ENCODE results near the gene PCYT2.
A peak's percentile ranks its signal among the peaks of the same experiment; 100 is the strongest.

The PCYT2 gene

DNA sequence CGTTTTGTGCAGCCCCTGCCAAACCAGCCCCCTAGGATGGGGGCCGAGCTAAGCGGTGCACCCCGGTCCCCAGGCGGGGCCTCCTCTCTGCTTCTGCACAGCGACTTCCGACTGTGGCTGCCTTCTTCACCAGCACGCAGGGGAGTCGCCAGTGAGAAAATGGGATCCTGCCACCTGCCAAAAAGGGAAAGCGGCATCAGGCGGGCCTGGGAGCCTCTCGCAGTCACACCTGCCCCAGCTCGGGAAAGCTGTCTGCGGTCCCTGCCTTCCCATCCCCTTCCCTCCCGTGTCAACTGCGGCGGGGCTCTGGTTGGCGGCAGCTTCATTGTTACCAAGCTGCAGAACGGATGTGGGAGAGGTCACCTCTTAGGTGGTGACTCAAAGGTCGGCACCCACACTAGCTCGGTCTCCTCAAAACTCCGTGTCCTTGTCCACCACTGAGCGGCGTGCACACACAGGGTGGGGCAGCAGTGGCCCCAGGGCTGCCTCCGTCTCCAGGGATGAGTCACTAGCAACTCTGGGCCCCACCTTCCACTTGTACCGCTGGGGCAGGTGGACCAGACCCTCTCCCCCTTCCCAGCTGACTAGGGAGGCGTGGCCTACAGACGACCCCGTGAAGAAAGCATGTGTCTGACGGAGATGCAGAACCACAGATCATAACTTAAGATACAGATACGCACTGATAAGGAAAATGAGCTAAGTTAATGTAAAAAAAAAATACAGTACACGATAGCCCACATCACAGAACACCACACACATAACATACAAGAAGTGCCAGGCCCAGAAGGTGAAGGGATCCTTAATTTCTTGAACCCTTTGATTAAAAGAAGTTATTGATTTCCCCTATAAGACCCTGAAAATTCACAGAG is 1.5 kb upstream of the PCYT2 start:
- no peak for DNase-seq (ENCODE audit: low read depth)

GRCh38 chr17:81911969-81912368 is 770 bp upstream of the PCYT2 start:
- DNase-seq (ENCODE audit: low read depth) = no peak

GRCh38 chr17:81910840-81911276 is 341 bp downstream of the PCYT2 start:
- DNase-seq (ENCODE audit: low read depth) = no peak

DNA sequence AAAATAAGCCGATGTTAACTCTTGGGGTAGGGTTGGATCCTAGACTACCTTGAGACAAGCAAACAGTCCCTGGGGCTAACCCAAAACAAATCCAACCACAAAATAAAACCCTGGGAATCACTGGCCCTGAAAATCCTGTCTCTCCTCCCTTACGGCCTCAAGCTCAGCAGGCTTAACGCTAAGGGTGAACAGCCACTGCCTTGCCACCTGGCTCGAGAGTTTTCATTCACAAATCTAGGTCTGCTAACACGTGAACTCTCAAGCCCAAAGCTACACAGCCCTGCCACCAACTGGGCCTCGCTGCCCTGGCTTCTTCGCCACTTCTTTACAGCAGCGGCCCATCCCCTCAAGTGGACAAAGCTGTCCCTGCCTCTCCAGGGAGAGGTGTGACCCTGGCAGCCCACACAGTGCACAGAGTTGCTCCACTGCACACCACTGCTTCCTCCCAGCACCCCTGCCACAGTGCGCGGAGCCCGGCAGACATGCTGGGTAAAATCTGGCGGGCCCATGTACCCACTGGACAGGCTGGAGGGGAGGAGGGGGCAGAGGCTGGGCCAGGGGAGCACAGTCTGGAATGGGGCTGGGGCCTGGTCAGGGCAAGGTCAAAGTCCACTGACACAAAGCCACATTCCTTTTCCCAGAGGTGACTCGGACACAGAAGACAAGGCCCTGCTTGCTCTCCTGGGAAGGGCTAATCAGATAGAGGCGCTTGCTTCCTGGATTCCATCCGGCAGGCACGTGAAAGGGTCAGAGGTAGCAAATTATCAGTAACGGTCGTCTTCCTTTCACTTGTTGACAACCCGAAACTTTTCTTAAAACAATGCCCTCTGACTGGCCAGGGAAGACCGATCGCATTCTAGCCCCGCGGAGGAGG is 996 bp downstream of the PCYT2 start:
- DNase-seq (ENCODE audit: low read depth) = peak; percentile 19

DNA sequence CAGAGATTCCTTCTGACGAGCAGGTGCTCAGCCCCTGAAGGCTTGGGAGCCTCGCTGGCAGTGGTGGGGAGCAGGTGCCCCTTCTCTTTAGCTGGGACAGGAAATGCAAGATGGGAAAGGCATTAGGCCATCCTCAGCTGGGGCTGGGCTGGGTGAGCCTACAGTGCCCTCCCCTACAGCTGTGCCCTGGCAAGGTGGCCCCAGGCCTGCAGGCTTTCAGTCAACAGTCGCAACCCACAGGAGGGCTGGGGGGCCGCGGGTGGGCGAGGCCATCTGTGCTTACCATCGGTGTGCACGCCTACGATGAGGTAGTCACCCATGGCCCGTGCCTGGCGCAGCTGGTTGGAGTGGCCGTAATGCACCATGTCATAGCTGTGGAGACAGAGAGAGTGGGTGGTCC is 2.0 kb downstream of the PCYT2 start:
- no peak for DNase-seq (ENCODE audit: low read depth)

DNA sequence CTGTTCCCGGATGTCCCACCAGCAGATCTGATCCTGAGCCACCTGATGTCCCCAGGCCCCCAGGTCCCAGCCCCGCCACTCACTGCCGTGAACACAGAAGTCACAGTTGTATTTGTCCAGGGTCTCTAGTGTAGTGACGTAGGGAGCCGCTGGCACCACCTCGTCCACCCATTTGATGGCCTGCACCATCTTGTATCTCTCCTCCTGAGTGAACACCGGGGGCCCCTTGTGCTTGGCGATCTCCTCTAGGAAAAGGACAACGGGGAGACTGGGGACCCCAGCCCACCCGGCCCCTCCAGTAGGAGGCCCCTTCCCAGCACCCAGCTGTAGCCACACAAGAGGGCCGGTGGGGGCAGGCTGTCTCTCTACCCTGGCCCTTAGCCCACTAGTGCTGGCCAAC is 2.4 kb downstream of the PCYT2 start:
- no peak for DNase-seq (ENCODE audit: low read depth)

DNA sequence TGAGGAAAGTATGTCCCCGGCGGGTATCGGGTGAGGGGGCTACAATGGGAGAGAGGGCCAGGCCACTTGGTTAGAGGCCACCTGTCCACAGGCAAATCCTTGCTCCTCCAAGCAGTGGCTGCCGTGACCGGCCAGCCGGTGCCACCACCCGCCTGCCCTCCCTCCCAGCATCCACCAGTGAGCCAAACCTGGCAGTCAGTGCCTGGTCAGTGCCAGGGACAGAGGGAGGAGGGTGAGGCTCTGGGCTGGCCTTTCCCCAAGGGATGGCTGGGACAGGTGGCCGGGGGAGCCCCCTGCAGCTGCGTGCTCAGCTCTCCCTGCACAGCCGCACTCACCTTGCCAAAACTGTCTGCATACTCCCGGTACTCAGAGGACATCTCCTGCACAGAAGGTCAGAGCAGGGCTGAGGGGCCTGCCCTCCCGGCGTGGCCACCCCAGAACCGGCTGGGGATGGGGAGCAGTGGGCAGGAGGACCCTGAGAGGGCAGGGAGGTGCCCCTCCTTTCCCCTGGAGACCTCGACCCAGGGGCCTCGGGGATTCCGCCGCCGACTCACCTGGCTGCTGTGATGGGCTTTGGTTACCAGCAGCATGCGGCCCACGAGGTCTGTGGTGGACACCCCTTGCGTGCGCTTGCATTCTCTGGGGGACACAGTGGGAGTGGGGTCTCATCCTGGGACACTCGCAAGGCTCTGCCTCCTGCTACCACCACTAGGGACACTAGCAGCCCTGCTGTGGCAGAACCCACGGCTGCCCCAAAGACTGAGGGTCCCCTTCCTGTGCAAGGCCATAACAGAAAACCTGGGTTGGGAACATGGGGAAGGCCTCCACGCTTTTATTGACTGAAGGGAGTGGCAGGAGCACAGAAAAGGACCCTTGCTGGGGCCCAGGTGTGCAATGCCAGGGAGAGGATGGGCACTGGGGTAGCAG is 3.7 kb downstream of the PCYT2 start:
- DNase-seq (ENCODE audit: low read depth) = no peak

DNA sequence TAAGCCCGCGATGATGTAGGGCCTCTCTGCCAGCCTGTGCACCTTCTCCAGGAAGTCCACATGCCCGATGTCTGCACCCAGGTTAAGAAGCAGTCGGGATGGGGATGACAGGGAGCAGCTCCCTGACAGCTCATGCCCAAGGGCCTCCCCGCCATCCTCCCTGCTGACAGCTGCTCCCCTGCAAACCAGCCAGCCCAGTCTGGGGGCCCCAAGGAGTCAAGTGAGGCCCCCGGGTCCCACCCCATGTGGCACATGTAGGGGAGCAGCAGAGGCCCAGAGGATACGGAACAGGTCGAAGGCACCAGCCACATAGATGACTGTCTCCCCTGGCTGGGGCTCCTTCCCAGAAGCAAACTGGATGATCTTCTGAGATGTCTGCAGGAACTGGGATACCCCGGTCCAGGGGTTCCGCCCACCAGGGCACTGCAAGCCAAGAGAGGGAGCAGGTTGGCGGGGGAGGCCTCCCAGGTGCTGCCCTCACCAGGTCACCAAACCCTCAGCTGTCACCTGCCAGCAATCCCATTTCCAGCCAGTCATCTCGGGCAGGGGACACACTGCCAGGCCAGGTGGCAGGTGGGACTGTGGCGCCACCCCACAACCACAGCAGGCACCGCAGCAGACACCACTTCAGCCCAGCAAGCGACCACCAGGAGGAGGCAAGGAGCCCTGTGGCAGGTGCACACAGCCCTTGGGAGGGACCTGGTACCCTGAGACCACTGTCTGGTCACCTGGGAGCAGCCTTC is 4.6 kb downstream of the PCYT2 start:
- no peak for DNase-seq (ENCODE audit: low read depth)

- no peak for DNase-seq (ENCODE audit: low read depth)
Observed at GRCh38 chr17:81905993-81906392, 5.2 kb downstream of the PCYT2 start.

DNA sequence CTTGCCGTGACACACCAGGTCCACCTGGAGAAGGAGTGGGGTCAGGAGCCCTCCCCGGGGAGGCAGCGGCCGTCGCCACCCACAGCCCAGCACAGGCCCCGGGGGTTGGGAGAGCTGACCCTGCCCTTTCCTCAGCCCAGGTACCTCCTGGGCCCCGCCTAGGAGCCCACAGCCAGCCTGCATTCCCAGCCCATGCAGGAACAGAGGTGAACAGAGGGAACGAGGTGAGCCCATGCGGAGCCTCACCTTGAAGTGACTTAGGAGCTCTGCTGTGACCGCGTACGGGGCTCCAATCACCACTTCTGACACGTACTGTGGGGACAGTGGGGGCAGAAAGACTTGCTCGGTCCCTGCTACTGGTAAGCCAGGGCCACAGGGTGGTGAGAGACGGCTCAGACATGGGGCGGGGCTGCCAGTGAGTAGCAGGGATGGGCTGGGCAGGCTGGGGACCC is 5.7 kb downstream of the PCYT2 start:
- no peak for DNase-seq (ENCODE audit: low read depth)

DNA sequence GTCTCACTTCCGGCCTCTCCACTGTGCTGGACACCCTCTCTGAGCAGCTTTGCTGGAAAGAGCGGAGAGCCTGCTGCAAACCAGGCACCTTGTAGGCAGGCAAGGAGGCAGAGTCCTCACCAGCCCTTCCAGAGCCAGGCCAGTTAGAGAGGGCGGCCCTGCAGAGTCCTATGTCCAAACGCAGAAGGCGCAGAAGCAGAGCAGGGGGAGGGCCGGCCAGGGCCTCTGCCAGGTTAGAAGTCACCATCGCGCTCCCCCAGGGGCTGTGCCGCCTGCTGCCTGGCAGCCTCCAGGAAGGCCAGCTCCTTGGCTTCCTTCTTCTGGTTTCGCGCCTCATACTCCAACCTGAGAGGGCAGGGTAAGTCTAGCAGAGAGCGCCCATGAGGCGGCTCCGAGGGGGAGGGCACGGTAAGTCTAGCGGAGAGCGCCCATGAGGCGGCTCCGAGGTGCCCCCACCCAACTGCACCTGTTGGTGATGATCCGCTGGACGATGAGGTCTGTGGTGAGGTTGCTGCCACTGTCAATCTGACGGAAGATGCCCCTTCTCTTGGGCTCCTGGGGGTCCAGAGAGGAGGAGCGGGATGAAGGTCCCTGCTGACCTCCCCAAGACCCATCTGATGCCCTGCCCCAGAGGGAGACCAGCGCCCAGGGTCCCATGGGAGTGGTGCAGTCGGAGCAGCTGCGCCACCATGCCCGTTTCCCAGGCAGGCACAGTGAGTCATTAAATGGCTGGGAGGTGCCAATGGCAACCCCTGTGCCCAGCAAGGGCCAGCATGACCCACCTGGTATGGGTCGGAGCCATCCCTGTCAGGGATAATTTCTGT is 6.4 kb downstream of the PCYT2 start:
- DNase-seq (ENCODE audit: low read depth) = no peak

- no peak for DNase-seq (ENCODE audit: low read depth)
Observed at GRCh38 chr17:81903896-81904599, 7.2 kb downstream of the PCYT2 start.

GRCh38 chr17:81903415-81903831 is 7.8 kb downstream of the PCYT2 start:
- no peak for DNase-seq (ENCODE audit: low read depth)

DNA sequence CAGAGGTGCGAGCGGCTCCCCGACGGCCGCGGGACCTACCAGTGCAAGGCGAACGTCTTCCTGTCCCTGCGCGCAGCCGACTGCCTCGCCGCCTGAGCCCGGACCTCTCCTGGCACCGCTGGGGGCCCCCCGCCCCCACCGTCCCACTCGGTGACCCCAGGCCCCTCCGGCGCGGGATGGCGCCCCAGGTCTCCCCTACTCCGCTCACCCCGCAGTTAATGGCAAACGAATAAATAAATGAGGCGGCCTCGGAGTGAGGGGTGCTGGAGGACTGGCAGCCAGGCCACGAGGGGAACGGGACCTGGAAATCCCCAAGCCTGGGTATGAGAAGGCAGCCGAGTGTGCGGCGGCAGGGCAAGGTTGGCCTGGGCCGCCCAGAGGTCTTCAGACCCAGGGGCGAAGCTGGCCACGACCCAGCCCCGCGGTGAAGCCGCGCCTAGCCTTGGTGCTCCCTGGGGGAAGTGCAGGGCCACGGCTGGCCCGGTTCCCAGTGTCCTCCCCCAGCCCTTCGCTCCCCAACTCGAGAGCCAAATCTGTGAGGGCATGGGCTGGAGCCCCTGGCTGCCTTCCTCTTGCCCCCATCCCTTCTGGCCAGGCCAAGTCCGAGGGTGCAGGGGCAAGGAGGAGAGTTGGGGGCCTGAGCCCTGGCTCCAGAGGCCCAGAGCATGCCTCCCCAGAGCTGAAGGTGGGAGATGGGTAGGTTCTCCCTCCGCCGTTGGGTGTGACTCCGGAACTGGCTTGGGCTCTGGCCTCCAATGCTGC is 8.4 kb downstream of the PCYT2 start:
- DNase-seq (ENCODE audit: low read depth) = no peak

DNA sequence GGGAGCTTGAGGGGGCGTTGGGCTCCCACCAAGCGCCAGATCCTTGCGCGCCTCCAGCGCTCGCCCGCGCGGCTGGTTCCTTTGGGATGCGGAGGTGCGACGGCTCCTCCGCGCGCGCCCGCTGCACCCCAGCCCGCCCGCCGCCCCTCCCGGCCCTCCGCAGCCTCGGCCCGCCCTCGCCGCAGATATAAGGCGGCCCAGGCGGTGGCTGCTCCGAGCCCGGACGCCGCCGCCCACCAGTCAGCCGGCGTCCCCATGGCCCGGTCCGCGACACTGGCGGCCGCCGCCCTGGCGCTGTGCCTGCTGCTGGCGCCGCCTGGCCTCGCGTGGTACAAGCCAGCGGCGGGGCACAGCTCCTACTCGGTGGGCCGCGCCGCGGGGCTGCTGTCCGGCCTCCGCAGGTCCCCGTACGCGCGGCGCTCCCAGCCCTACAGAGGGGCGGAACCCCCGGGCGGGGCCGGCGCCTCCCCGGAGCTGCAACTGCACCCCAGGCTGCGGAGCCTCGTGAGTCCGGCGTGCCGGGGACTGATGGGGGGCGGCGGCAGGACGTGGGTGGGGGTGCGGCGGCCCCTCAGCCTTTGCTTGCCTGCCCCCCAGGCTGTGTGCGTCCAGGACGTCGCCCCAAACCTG is 9.1 kb downstream of the PCYT2 start, which contains the start of gene NPB:
TSS of gene NPB (plus strand) at position 216 of the 630 bp plus-strand sequence. CDS start at position 256, 40 bp downstream.
- DNase-seq (ENCODE audit: low read depth) = no peak

GRCh38 chr17:81901167-81902022 is 9.8 kb downstream of the PCYT2 start:
- DNase-seq (ENCODE audit: low read depth) = no peak

- no peak for DNase-seq (ENCODE audit: low read depth)
Observed at GRCh38 chr17:81900181-81900820, 10.9 kb downstream of the PCYT2 start.

Measured in amniotic epithelial cell (primary cell).